Vagina (tissue), 2 donors: ENCODE data around the gene SLC5A4. TPM values are rescaled to one million over a fixed set of nuclear protein-coding genes. Genes with fewer than 3 reads are reported as not detected.

Experiments
- DNase-seq, 2 donors: peaks; one replicate each; pipeline ENCODE4 v3.0.0-alpha.2; 2017; ENCODE audit errors: extremely low spot score in 2 of 2
- H3K27ac ChIP-seq: fragments of 200-600 bp; sonication (generic); one replicate; pipeline ENCODE4 v1.5.1; 2019
- H3K27me3 ChIP-seq: fragments of 200-600 bp; sonication (generic); one replicate; pipeline ENCODE4 v1.5.1; 2019
- H3K36me3 ChIP-seq, 2 donors: fragments of 200-600 bp; sonication (generic); one replicate each; pipeline ENCODE4 v1.5.1; 2017 to 2019
- H3K4me1 ChIP-seq: fragments of 200-600 bp; sonication (generic); one replicate; pipeline ENCODE4 v1.5.1; 2019
- H3K4me3 ChIP-seq, 2 donors: fragments of 200-600 bp; sonication (generic); 1 replicate in 1 of 2; 2 replicates in 1 of 2; pipeline ENCODE4 v1.5.1; 2016 to 2019
- H3K9me3 ChIP-seq: fragments of 200-600 bp; sonication (generic); one replicate; pipeline ENCODE4 v1.5.1; 2019
- CTCF ChIP-seq, 3 experiments: fragments of 450-650 bp in 2 of 3; fragments of 200-600 bp in 1 of 3; sonication (generic) in 1 of 3; IDR thresholded peaks; one replicate each; pipeline ENCODE4 v1.5.1; 2017 to 2019; ENCODE audit warnings: antibody characterized with exemption in 3 of 3, mild to moderate bottlenecking in 2 of 3, moderate library complexity in 2 of 3
- POLR2A ChIP-seq, 2 donors: fragments of 450-650 bp; IDR thresholded peaks; one replicate each; pipeline ENCODE4 v1.6.1; 2017; ENCODE audit warnings: antibody characterized with exemption in 2 of 2, mild to moderate bottlenecking in 2 of 2, moderate library complexity in 2 of 2
- POLR2AphosphoS5 ChIP-seq, 2 donors: sonication (generic); formaldehyde crosslinking; IDR thresholded peaks; one replicate each; pipeline ENCODE4 v1.9.0; 2017; ENCODE audit warnings: antibody characterized with exemption in 2 of 2, mild to moderate bottlenecking in 2 of 2, low read depth in 1 of 2; ENCODE audit not compliant: insufficient read depth in 1 of 2
- intact Hi-C: fragments of 100-400 bp; cut with DNase I; formaldehyde crosslinking; loops from one replicate; pipeline ENCODE4 v1.15.1; 2023
- total RNA-seq: library from RNA; depleted of rRNA; stranded (reverse); fragments of >200 nt; gene quantifications from one replicate; pipeline ENCODE4 v1.2.3, GENCODE V29; 2016

The SLC5A4 gene
- total RNA-seq, 1 donor from 2014 or later = 2.2 TPM

DNA sequence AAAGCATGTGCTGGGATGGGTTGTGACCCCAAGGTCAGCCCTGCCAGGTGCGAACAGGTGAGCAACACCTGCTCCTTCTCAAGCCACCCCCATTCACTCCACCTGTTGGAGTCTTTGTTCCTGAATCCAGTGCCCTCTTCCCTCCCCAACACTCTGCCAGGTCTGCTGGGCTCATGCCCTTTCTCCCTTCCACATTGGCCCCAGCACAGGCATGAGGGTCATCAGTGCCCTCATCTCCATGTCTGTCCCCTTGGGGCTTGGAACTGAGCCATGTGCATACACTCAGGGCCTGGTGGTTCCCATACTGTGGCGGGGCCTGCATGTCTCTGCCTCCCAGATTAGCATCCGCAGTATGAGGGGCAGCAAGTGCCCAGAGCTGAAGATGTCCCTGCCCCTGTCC, 69.3 kb downstream of the SLC5A4 start:
- Histone ChIP-seq H3K4me3 (no peak overlapping the region), H3K9me3 (no peaks in the 10 kb centered on the region), H3K27me3 (no peaks in the 10 kb centered on the region), H3K27ac (no peak overlapping the region), H3K4me1 (no peaks in the 10 kb centered on the region), H3K36me3 (no peaks in the 10 kb centered on the region)
- intact Hi-C loops = no loop called here
- DNase-seq = peak in 1 of 2 donors; percentile 85
- TF ChIP-seq POLR2AphosphoS5 (IDR thresholded peaks at IDR 0.05; ENCODE audit: insufficient read depth in 1 of 2, low read depth in 1 of 2) (no peak), CTCF (IDR thresholded peaks at IDR 0.05) (no peak), POLR2A (IDR thresholded peaks at IDR 0.05) (no peak)

- Histone ChIP-seq H3K4me3 (no peak overlapping the region), H3K9me3 (no peaks in the 10 kb centered on the region), H3K27me3 (no peaks in the 10 kb centered on the region), H3K27ac (no peak overlapping the region), H3K4me1 (no peaks in the 10 kb centered on the region), H3K36me3 (no peaks in the 10 kb centered on the region)
- DNase-seq = no peak
- TF ChIP-seq CTCF (IDR thresholded peaks at IDR 0.05) = no peak
- TF ChIP-seq POLR2AphosphoS5 (IDR thresholded peaks at IDR 0.05; ENCODE audit: insufficient read depth in 1 of 2, low read depth in 1 of 2) = no peak
- TF ChIP-seq POLR2A (IDR thresholded peaks at IDR 0.05) = no peak
- intact Hi-C loops = no loop called here
Measured at GRCh38 chr22:32183625-32184024, 71.5 kb downstream of the SLC5A4 start.

- Histone ChIP-seq H3K27me3 (no peaks in the 10 kb centered on the region), H3K36me3 (no peaks in the 10 kb centered on the region), H3K4me3 (no peak overlapping the region), H3K27ac (no peak overlapping the region), H3K9me3 (no peaks in the 10 kb centered on the region), H3K4me1 (no peaks in the 10 kb centered on the region)
- no peak for DNase-seq
- intact Hi-C loops = no loop called here
- no peak for TF ChIP-seq POLR2AphosphoS5 (IDR thresholded peaks at IDR 0.05; ENCODE audit: insufficient read depth in 1 of 2, low read depth in 1 of 2)
- no peak for TF ChIP-seq CTCF (IDR thresholded peaks at IDR 0.05)
- TF ChIP-seq POLR2A (IDR thresholded peaks at IDR 0.05) = no peak
Measured at GRCh38 chr22:32181043-32181442, 74.1 kb downstream of the SLC5A4 start.

DNA sequence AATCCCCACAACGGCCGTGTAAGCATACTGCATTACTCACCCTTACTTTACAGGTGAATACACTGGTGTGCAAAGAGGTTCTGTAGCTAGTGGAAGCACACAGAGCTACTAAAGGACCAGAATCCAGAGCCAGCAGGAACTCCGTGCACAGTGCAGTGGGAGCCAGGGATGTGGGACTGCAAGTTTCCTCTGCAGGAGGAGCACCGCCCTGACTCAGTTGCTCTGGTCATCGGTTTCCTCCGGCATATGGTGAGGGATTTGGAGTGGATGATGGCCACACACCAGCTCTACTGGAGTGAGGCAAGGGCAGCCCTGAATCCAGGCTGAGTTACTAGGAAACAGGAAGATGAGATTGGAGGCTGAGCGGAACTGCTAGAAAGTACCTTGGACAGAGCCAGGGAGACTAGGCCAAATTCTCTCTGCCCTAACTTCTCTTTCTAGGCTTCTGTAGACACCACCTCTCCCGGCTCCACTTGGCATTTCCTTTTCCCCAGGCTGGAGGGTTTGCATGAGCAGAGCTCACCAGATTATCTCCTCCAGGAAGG, 77.9 kb downstream of the SLC5A4 start:
- no peak for TF ChIP-seq POLR2AphosphoS5 (IDR thresholded peaks at IDR 0.05; ENCODE audit: insufficient read depth in 1 of 2, low read depth in 1 of 2)
- TF ChIP-seq POLR2A (IDR thresholded peaks at IDR 0.05) = no peak
- intact Hi-C loops = no loop called here
- H3K4me3 ChIP-seq = no peak overlapping the region
- no peaks in the 10 kb centered on the region for H3K4me1 ChIP-seq
- no peaks in the 10 kb centered on the region for H3K27me3 ChIP-seq
- no peak for DNase-seq
- no peaks in the 10 kb centered on the region for H3K9me3 ChIP-seq
- H3K27ac ChIP-seq = no peak overlapping the region
- H3K36me3 ChIP-seq = no peaks in the 10 kb centered on the region

DNA sequence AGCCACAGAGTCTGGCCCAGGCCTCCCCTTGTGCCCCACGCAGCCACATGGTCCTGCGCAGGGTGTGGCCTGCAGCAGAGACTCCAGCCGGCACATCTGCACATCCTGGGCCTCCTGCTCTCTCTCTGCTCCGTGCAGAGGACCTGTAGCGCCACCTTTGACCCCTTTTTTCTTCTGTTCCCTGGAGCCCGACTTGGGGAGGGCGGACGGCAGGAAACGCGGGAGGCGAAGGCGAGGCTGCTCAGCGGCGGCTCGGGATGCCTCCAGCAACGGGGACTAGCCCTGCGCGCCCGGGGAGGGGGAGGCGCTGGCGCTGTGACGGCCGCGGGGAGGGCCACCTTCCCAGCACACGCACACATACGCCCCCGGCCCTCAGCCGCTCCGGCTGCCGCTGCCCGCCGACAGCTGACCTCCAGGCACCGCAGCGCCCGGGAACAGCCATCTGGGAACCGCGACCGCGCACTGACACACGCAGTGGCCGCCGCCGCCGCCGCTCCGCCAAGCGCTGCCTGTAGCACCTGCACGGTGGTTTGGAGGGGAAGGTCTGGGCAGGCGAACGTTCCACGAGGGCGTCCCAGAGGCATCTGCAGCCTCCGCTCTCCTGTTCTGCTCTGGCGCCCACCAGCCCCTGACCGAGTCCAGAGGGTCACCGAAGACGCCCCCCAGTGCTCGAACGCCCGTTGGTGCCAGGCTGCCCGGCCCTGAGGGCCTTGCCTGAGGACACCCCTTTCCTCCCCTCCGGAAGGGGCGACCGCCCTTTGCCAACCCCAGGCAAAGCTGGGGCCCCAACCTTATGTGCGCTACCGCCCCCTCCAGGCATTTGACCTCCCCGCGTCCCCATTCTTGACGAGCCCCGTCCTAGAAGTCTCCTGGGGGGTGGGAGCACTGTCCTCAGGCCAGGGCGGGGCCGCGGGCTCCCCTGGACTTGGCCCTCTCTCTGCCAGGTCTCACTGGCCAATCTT, 79.2 kb downstream of the SLC5A4 start:
- intact Hi-C loops = no loop called here
- no peak for TF ChIP-seq POLR2A (IDR thresholded peaks at IDR 0.05)
- no peak for TF ChIP-seq CTCF (IDR thresholded peaks at IDR 0.05)
- TF ChIP-seq POLR2AphosphoS5 (IDR thresholded peaks at IDR 0.05; ENCODE audit: insufficient read depth in 1 of 2, low read depth in 1 of 2) = no peak
- no peaks in the 10 kb centered on the region for H3K36me3 ChIP-seq
- H3K27me3 ChIP-seq = no peaks in the 10 kb centered on the region
- no peak overlapping the region for H3K4me3 ChIP-seq
- no peak overlapping the region for H3K27ac ChIP-seq
- no peak for DNase-seq
- no peaks in the 10 kb centered on the region for H3K4me1 ChIP-seq
- H3K9me3 ChIP-seq = no peaks in the 10 kb centered on the region
